Measurements from ENCODE around the gene PTGER4. TPM values are rescaled to one million over a fixed set of nuclear protein-coding genes. Genes with fewer than 3 reads are reported as not detected.
A peak's percentile ranks its signal among the peaks of the same experiment; 100 is the strongest.

PTGER4 gene
- total RNA-seq (2021) (15.7 and 22.4 TPM in 2 replicates), Bru-seq, nascent RNA (percentile 98 among the genes with signal in this experiment), BruChase-seq, experiment 1, labeled RNA remaining after a 2-hour chase (percentile 93 among the genes with signal in this experiment), BruChase-seq, experiment 2, labeled RNA remaining after a 6-hour chase (percentile 94 among the genes with signal in this experiment)
- long read RNA-seq, transcript PTGER4-201 (3 exons, 3,848 nt): major isoform, 14 of 23 reads
- long read RNA-seq, partial matches to known transcripts: 0 of 23 reads
- long read RNA-seq, other reads (novel, unspliced or antisense): 8 of 23 reads

- CTCF ChIA-PET: interaction anchor here (0.6 to 1.1 kb wide), 4 partner anchors 9 to 295 kb away, joined by 3 to 5 read pairs (median 3); no protein-coding TSS in a partner anchor
- H4K20me1 ChIP-seq (ENCODE audit: insufficient read depth): no peaks in the 10 kb centered on the region
- POLR2A ChIA-PET (ENCODE audit: unreplicated experiment): interaction anchor here (0.5 to 1.6 kb wide), 21 partner anchors 12 to 1983 kb away, joined by 3 to 29 read pairs (median 5); no protein-coding TSS in a partner anchor
- H3K27ac ChIP-seq: peak within 1 kb of the TSS; percentile 93
- TSS peak; percentile 47 for BruUV-seq (replicated peaks)
- peaks cover 15% of the 10 kb centered on the region for H3F3A ChIP-seq (ENCODE audit: insufficient read depth, low read depth)
- DNase-seq: no peak
- peak within 1 kb of the TSS; percentile 90 for H2AFZ ChIP-seq
- peaks cover 50% of the 10 kb centered on the region for H3K79me2 ChIP-seq (ENCODE audit: low read depth)
- peaks cover 62% of the 10 kb centered on the region for H3K4me1 ChIP-seq (replicated peaks; ENCODE audit: insufficient read depth)
- no peaks in the 10 kb centered on the region; the same call in 1 of the 2 replicates for H3K36me3 ChIP-seq (ENCODE audit: low read depth)
- H3K4me2 ChIP-seq: peak within 1 kb of the TSS; percentile 99
- no peaks in the 10 kb centered on the region for H3K9me2 ChIP-seq (ENCODE audit: insufficient read depth)
- no peaks in the 10 kb centered on the region for H3K27me3 ChIP-seq (ENCODE audit: insufficient read depth, low read depth)
- intact Hi-C loops (cut with micrococcal nuclease; ENCODE audit: unreplicated experiment): loop anchor here (1.0 to 5.0 kb wide), 11 partner anchors 38 to 923 kb away; partner anchors contain the start of gene RPL37
- TF ChIP-seq, protein P1, sequence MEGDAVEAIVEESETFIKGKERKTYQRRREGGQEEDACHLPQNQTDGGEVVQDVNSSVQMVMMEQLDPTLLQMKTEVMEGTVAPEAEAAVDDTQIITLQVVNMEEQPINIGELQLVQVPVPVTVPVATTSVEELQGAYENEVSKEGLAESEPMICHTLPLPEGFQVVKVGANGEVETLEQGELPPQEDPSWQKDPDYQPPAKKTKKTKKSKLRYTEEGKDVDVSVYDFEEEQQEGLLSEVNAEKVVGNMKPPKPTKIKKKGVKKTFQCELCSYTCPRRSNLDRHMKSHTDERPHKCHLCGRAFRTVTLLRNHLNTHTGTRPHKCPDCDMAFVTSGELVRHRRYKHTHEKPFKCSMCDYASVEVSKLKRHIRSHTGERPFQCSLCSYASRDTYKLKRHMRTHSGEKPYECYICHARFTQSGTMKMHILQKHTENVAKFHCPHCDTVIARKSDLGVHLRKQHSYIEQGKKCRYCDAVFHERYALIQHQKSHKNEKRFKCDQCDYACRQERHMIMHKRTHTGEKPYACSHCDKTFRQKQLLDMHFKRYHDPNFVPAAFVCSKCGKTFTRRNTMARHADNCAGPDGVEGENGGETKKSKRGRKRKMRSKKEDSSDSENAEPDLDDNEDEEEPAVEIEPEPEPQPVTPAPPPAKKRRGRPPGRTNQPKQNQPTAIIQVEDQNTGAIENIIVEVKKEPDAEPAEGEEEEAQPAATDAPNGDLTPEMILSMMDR (conservative IDR thresholded peaks at IDR 0.05): no peak
- no peak for TF ChIP-seq EZH2 (IDR thresholded peaks at IDR 0.05; ENCODE audit: low read depth)
- H3K4me3 ChIP-seq: peak within 1 kb of the TSS; percentile 82
- H3K9me3 ChIP-seq (ENCODE audit: insufficient read depth, low read depth): no peaks in the 10 kb centered on the region
These were observed at the start of gene PTGER4 for GRCh38 chr5:40679913-40680681. Gene PTGER4, plus strand, starts transcription at chr5:40679915. Its CDS starts 1,079 bp downstream, at chr5:40680994.

DNA sequence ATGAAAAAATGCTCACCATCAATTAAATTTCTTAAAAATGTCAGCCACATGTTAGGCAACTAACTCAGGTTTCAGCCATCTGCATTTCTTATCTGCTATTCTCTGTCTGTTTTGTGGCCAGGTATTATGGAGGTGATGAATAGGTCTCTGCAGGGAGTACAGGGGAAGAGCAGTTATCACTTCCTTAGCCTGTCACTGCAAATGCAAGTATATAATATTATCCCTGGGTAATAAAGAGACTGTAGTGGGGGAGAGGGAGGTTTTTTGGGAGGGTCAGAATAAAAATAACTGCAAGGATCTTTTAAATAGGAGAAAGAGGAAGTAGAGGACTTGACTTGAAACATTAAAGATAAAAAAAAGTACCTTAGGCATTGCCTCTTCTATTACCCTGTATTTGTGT lies 49.6 kb upstream of the PTGER4 start:
- ChIA-PET POLR2A (ENCODE audit: unreplicated experiment) (no interaction called here), CTCF (no interaction called here)
- no peaks in the 10 kb centered on the region for H3K9me2 ChIP-seq (ENCODE audit: insufficient read depth)
- no peak overlapping the region for H2AFZ ChIP-seq
- H3K27me3 ChIP-seq (ENCODE audit: insufficient read depth, low read depth): no peaks in the 10 kb centered on the region
- H4K20me1 ChIP-seq (ENCODE audit: insufficient read depth): no peaks in the 10 kb centered on the region
- no peak overlapping the region for H3K27ac ChIP-seq
- no TSS peak for BruUV-seq (replicated peaks)
- no peak overlapping the region for H3K4me3 ChIP-seq
- TF ChIP-seq, protein P1 (conservative IDR thresholded peaks at IDR 0.05): no peak
- no peaks in the 10 kb centered on the region for H3K79me2 ChIP-seq (ENCODE audit: low read depth)
- no peaks in the 10 kb centered on the region for H3K9me3 ChIP-seq (ENCODE audit: insufficient read depth, low read depth)
- intact Hi-C loops (cut with micrococcal nuclease; ENCODE audit: unreplicated experiment): no loop called here
- DNase-seq: no peak
- H3K4me2 ChIP-seq: no peak overlapping the region
- no peaks in the 10 kb centered on the region for H3K4me1 ChIP-seq (replicated peaks; ENCODE audit: insufficient read depth)
- H3F3A ChIP-seq (ENCODE audit: insufficient read depth, low read depth): no peaks in the 10 kb centered on the region
- H3K36me3 ChIP-seq (ENCODE audit: low read depth): no peaks in the 10 kb centered on the region

- no peak overlapping the region for H3K4me2 ChIP-seq
- H2AFZ ChIP-seq: no peak overlapping the region; the same call in 1 of the 2 replicates
- intact Hi-C loops (cut with micrococcal nuclease; ENCODE audit: unreplicated experiment): no loop called here
- DNase-seq: no peak
- no peaks in the 10 kb centered on the region for H3K9me3 ChIP-seq (ENCODE audit: insufficient read depth, low read depth)
- BruUV-seq (replicated peaks): no TSS peak
- H3K79me2 ChIP-seq (ENCODE audit: low read depth): no peaks in the 10 kb centered on the region
- H3K4me1 ChIP-seq (replicated peaks; ENCODE audit: insufficient read depth): no peaks in the 10 kb centered on the region
- H3K9me2 ChIP-seq (ENCODE audit: insufficient read depth): no peaks in the 10 kb centered on the region
- no peak overlapping the region for H3K27ac ChIP-seq
- POLR2A ChIA-PET (ENCODE audit: unreplicated experiment): no interaction called here
- TF ChIP-seq, protein P1 (conservative IDR thresholded peaks at IDR 0.05): no peak
- TF ChIP-seq EZH2 (IDR thresholded peaks at IDR 0.05; ENCODE audit: low read depth): no peak
- no peak overlapping the region for H3K4me3 ChIP-seq
- CTCF ChIA-PET: no interaction called here
- H3K27me3 ChIP-seq (ENCODE audit: insufficient read depth, low read depth): no peaks in the 10 kb centered on the region
- no peaks in the 10 kb centered on the region for H3K36me3 ChIP-seq (ENCODE audit: low read depth)
- no peaks in the 10 kb centered on the region for H3F3A ChIP-seq (ENCODE audit: insufficient read depth, low read depth)
- H4K20me1 ChIP-seq (ENCODE audit: insufficient read depth): no peaks in the 10 kb centered on the region
These were observed 48.5 kb upstream of the PTGER4 start for GRCh38 chr5:40631236-40631635.

Measured in PC-9 (cell line).